ENCODE results near the gene MPIG6B.

The MPIG6B gene

GRCh38 chr6:31727034-31727716 lies 4.0 kb downstream of the MPIG6B start:
- DNase-seq (ENCODE audit: insufficient read length) (peak; percentile 83), FAIRE-seq (peak; percentile 98)
- TF ChIP-seq TAF1 (IDR thresholded peaks at IDR 0.05; ENCODE audit: borderline replicate concordance, low read depth, low read length) (no peak), POLR2A (IDR thresholded peaks at IDR 0.05; ENCODE audit: low read depth, low read length) (no peak; the same call in 1 of the 2 replicates), POLR2AphosphoS5 (IDR thresholded peaks at IDR 0.05; ENCODE audit: low read depth, low read length) (no peak)

- no peak for DNase-seq (ENCODE audit: insufficient read length)
- TF ChIP-seq POLR2AphosphoS5 (IDR thresholded peaks at IDR 0.05; ENCODE audit: low read depth, low read length) (no peak), POLR2A (IDR thresholded peaks at IDR 0.05; ENCODE audit: low read depth, low read length) (no peak), TAF1 (IDR thresholded peaks at IDR 0.05; ENCODE audit: borderline replicate concordance, low read depth, low read length) (no peak)
- no peak for FAIRE-seq
Measured at GRCh38 chr6:31727717-31728671, 4.8 kb downstream of the MPIG6B start.

GRCh38 chr6:31728767-31729514 lies 5.8 kb downstream of the MPIG6B start, which contains the start of gene DDAH2:
TSS of gene DDAH2 (minus strand) at chr6:31729299. CDS start at chr6:31729161, 138 bp downstream.
- no peak for DNase-seq (ENCODE audit: insufficient read length)
- TF ChIP-seq POLR2A (IDR thresholded peaks at IDR 0.05; ENCODE audit: low read depth, low read length) = no peak
- FAIRE-seq = no peak

GRCh38 chr6:31729515-31729978 lies 6.4 kb downstream of the MPIG6B start:
- DNase-seq (ENCODE audit: insufficient read length) (peak; percentile 70), FAIRE-seq (peak; percentile 9)
- TF ChIP-seq TAF1 (IDR thresholded peaks at IDR 0.05; ENCODE audit: borderline replicate concordance, low read depth, low read length) (no peak), POLR2A (IDR thresholded peaks at IDR 0.05; ENCODE audit: low read depth, low read length) (0 out of 2 replicates have a peak, but pooled peaks have one; percentile 47)

- DNase-seq (ENCODE audit: insufficient read length) (peak; percentile 69), FAIRE-seq (peak; percentile 56)
- TF ChIP-seq POLR2A (IDR thresholded peaks at IDR 0.05; ENCODE audit: low read depth, low read length) (peak; percentile 43; the same call in 1 of the 2 replicates), POLR2AphosphoS5 (IDR thresholded peaks at IDR 0.05; ENCODE audit: low read depth, low read length) (no peak), TAF1 (IDR thresholded peaks at IDR 0.05; ENCODE audit: borderline replicate concordance, low read depth, low read length) (no peak)
Measured at GRCh38 chr6:31729979-31730630, 6.9 kb downstream of the MPIG6B start.

- FAIRE-seq (no peak), DNase-seq (ENCODE audit: insufficient read length) (no peak)
Measured at GRCh38 chr6:31730631-31731086, 7.5 kb downstream of the MPIG6B start.

GRCh38 chr6:31732029-31732428 lies 8.9 kb downstream of the MPIG6B start:
- FAIRE-seq = no peak
- no peak for DNase-seq (ENCODE audit: insufficient read length)
- TF ChIP-seq POLR2A (IDR thresholded peaks at IDR 0.05; ENCODE audit: low read depth, low read length) (no peak), POLR2AphosphoS5 (IDR thresholded peaks at IDR 0.05; ENCODE audit: low read depth, low read length) (no peak), TAF1 (IDR thresholded peaks at IDR 0.05; ENCODE audit: borderline replicate concordance, low read depth, low read length) (no peak)

More at GRCh38 chr6:31730631-31731086, 7.5 kb downstream of the MPIG6B start:
- TF ChIP-seq POLR2AphosphoS5 (IDR thresholded peaks at IDR 0.05; ENCODE audit: low read depth, low read length) (no peak), POLR2A (IDR thresholded peaks at IDR 0.05; ENCODE audit: low read depth, low read length) (no peak), TAF1 (IDR thresholded peaks at IDR 0.05; ENCODE audit: borderline replicate concordance, low read depth, low read length) (no peak)

GRCh38 chr6:31733734-31734133 lies 10.6 kb downstream of the MPIG6B start:
- FAIRE-seq = no peak
- no peak for DNase-seq (ENCODE audit: insufficient read length)
- no peak for TF ChIP-seq TAF1 (IDR thresholded peaks at IDR 0.05; ENCODE audit: borderline replicate concordance, low read depth, low read length)
- TF ChIP-seq POLR2AphosphoS5 (IDR thresholded peaks at IDR 0.05; ENCODE audit: low read depth, low read length) = no peak
- TF ChIP-seq POLR2A (IDR thresholded peaks at IDR 0.05; ENCODE audit: low read depth, low read length) = no peak

GRCh38 chr6:31734247-31734820 lies 11.2 kb downstream of the MPIG6B start:
- TF ChIP-seq POLR2A (IDR thresholded peaks at IDR 0.05; ENCODE audit: low read depth, low read length) (no peak), TAF1 (IDR thresholded peaks at IDR 0.05; ENCODE audit: borderline replicate concordance, low read depth, low read length) (no peak), POLR2AphosphoS5 (IDR thresholded peaks at IDR 0.05; ENCODE audit: low read depth, low read length) (no peak)
- FAIRE-seq = peak; percentile 80
- DNase-seq (ENCODE audit: insufficient read length) = peak; percentile 62

- TF ChIP-seq POLR2AphosphoS5 (IDR thresholded peaks at IDR 0.05; ENCODE audit: low read depth, low read length) = no peak
- no peak for TF ChIP-seq TAF1 (IDR thresholded peaks at IDR 0.05; ENCODE audit: borderline replicate concordance, low read depth, low read length)
- TF ChIP-seq POLR2A (IDR thresholded peaks at IDR 0.05; ENCODE audit: low read depth, low read length) = 0 out of 2 replicates have a peak, but pooled peaks have one; percentile 30
- FAIRE-seq = no peak
- DNase-seq (ENCODE audit: insufficient read length) = no peak
Measured at GRCh38 chr6:31734821-31735406, 11.7 kb downstream of the MPIG6B start.

Data from GM12892 (cell line).